Stimulated activated CD8-positive, alpha-beta memory T cell treated with anti-CD3 and anti-CD28 coated beads, Interleukin-7, amount 100 ng/mL, for 24 hours (primary cell): Measurements from ENCODE around the gene CAPN9.

Experiments used
- DNase-seq: peaks from one replicate; pipeline ENCODE4 v3.0.0-alpha.2; 2020; ENCODE audit warnings: low read depth

CAPN9 gene

DNA sequence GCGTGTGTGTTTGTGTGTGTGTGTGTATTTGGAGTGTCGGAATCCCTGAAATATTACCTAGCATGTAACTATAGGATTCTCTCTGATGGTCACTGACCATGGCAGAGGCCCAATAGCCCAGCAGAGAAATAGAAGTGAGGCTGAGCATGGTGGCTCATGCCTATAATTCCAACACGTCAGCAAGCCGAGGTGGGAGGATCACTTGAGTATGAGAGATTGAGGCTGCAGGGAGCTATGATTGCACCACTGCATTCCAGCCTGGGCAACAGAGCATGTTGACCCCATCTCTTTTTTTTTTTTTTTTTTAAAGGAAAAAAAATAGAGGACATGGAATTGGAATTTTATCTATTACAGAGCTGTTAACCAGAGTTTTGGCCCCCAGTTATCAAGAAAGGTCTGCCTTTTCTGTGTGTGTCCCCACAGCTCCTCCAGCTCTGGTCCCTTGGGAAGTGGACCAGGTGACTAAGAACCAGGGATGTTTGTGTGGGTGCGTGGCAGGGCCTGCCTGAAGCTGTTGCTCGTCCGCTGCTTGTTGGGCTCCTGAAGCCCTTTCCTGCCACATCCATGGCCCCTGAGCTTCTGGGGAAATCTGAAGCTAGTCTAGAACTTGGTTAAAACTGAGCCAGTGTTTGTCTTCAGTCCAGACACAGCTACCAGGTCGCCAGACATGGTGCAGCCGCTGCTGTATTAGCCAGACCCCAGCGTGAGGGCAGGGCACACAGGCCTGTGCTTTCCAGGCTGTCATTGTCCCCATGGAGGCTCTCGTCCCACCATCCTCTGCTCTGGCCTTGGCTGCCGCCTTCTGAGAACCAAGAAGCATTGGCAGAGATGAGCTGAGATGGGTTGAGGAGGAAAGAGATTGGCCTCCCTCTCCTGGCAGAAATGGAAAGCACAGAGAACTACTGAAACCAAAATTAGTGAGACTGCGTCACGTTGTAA is 25.5 kb downstream of the CAPN9 start:
- no peak for DNase-seq

DNA sequence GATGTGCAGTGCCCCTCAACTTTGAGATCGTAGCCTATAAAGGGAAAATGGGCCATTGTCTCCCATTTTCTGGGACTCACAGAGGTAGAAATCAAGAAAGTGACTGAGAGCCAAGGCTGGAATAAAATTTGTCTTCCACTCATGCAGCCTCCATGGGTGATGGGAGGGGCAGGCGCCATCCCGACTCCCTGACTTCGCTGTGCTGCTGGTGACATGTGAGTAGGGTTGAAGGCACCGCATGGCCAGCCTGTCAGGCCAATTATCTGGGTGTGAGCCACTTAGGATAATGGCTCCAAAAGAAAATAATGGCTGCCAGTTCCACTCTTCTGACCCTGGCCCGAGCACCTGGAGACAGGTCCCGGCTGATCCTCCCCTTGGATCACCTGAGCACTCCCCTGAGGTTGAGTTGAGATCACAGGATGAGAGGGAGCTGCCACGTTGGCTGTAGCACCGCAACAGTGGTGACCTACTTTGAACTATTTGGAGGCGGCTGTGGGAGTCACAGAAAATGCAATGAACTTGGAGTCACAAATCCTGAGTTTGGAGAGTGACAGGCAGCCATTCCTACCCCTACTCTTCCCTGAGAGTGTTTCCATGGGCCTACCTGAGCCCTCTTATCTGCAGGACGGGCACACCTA is 26.3 kb downstream of the CAPN9 start:
- DNase-seq, result no peak

DNA sequence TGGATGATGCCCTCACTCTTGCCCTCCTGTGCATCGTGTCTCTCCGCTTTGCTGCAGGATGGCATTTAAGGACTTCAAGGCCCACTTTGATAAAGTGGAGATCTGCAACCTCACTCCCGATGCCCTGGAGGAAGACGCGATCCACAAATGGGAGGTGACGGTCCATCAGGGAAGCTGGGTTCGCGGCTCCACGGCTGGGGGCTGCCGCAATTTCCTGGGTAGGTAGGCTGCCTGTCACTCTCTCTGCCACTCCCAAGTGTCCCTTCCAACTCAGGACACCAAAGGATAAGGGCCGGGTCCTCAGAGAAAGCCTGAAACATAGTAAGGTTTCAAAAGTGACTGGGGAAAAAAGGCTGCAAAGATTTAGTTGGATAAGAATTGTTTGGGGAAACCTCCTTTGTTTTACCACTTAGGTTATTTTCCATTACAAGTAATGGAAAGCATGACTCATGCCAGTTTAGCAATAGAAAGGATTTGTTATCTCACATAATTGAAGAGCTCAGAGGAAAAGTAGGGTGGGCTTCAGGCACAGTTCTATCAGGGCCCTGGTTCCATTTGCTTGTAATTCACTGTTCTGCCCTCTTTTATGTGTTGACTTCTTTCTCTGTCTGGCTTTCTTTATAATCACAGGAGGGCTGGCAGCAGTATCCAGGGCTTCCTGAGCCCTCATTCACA is 31.9 kb downstream of the CAPN9 start:
- no peak for DNase-seq

- no peak for DNase-seq
Observed at GRCh38 chr1:230781131-230781530, 33.9 kb downstream of the CAPN9 start.

DNA sequence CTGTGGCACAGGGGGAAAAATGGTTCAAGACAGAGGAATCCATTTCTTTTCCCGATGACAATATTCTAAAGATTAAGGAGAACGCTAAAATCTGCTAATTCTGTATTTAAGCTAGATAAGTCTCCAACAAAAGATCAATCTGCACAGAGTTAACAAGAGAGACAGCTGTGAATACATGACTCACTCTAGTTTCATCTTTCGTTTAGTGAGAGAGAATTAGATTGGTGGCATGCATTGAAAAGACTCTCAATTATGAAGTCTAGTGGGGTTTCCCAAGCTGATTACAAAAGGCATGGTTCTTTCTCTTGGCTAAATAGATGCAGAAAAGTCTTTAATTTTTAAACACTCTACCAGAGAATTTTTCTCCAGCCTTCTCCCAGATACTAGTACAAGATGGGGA is 34.4 kb downstream of the CAPN9 start:
- no peak for DNase-seq

- no peak for DNase-seq
Observed at GRCh38 chr1:230784163-230784562, 37.0 kb downstream of the CAPN9 start.

DNA sequence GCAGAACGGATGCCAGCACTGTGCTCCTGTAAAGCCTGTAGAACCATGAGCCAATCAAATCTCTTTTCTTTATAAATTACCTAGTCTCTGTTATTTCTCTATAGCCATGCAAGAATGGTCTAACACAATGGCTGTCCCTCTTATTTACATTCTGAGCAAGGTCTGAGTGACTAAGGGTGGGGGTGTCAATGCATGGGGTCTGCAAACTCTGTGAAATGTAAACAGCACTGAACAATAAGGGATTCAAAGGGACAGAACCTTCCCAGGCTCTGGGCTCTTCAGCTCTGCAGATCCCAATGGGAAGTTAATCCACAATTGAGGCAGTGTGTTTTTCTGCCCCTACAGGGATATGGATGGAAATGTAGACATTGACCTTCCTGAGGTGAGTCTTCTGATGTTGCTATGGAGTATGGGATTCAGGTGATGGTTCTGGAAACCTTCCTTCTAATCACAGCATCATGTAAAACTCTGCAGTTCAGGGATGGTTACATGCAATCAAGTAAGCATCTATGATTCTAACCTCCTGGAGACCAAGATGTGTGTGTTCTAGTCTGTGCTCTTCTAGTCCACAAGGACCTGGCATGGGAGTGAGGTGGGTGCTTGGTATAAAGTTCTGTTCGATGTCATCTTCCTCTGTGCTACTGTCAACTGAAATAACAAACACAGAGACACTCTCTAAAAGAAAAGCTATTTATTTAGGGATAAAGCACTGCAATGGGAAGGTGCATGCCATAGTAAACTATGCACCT is 38.6 kb downstream of the CAPN9 start:
- DNase-seq, result no peak

DNA sequence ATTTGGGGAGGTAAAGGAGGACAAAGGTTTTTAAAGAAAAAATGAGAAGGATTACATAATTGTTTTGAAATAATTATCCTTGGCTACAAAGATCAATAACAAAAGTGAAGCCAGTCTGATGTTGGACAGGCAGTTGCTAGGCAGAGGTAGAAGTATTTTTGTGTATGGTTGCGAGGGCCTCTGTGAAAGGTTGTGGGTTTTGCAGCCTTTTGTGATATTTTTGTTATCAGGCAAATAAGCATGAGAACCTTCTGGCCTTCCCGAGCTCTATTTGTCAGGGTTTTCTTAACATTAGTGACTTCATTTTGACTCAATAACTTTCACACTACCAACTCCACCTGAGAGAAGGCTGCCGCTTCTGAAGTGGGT is 39.2 kb downstream of the CAPN9 start:
- no peak for DNase-seq

GRCh38 chr1:230787471-230787870 is 40.3 kb downstream of the CAPN9 start:
- no peak for DNase-seq

- no peak for DNase-seq
Observed at GRCh38 chr1:230788561-230789275, 41.5 kb downstream of the CAPN9 start.

- DNase-seq, result no peak
Observed at GRCh38 chr1:230790026-230790425, 42.8 kb downstream of the CAPN9 start.

DNA sequence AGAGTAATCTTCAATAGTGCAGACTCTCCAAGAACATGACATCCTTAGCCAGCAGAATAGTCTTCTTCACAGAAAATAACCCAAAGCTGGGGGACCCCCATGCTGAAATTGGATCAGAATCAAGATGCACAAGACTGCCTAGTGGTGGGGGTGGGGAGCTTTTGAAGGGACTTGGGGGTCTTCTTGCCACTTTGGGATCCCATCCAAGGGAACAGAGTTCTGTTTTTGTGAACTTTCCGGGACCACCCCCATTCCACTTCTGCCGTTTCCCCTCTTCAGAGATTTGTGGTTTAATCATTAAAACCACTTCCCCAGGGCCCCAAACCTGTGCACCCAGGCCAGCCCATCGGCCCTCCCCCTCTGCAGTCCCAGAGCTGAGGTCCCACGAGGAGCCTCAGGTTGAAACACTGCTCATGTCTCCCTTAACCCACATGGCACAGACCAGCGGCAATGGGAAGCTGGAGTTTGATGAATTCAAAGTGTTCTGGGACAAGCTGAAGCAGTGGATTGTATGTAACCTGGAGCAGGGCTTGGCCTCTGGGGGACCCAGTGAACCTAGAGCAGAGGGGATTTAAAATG is 44.9 kb downstream of the CAPN9 start:
- no peak for DNase-seq

DNA sequence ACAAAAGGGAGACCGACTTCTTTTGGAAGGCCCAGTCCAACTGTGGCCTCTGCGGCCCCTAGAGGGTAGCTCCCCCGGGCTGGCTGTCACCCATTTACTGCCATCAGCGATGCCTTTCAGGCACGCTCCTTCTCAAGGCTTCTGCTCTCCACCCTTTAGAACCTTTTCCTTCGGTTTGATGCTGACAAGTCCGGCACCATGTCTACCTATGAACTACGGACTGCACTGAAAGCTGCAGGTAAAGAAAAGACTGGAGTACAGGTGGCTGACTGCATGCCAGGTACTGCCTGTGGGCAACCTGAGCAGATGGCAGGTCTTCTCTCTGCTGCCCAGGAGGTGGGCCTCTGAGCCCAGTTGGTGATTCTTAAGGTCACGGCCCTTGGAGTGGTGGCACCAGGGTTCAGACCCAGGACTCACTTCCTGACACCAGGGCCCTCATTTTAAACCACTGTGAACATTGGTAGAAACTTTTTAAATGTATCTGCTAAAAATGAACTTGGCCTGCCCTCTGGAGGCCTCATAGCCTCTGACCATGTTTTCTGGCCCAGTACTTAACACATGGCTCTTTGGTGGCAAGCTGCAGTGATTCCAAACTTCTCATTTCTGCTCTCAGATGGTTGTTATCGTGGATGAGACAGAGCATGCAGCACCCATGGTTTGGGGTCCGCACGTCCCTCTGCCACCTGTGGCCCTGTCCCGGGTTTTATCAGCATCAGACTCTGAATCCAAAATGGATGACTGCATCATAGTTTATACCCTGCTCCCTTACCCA is 45.7 kb downstream of the CAPN9 start:
- DNase-seq, result no peak

DNA sequence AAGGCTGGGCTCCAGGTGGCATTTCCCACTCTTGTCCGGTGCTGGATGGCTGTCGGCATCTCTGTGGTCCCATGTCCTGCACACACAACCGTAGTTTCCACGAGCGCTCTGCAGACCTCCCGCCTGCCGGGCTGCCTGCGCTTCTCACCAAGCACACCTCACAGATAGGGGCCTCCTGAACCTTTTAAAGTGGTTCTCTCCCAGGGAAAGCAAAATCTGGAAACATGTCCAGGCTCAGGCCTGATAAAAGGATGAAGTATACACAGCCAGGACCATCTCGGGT is 46.2 kb downstream of the CAPN9 start:
- no peak for DNase-seq

DNA sequence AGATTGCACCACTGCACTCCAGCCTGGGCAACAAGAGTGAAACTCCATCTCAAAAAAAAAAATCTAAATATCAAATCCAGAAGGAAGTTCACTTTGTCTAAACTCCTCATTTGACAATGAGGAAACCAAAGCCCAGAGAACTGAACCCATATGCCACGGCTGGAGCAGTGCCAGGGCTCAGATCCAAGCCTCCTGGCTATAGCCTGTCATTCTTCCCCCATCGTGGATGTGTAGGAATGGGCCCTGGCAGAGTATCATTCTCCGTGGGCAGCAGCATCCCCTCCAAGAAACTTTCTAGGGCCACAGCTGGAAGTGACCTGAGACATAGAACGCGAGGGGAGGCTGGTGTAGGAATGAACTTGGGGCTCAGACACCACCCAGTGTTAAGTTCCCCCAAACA is 47.2 kb downstream of the CAPN9 start:
- no peak for DNase-seq

DNA sequence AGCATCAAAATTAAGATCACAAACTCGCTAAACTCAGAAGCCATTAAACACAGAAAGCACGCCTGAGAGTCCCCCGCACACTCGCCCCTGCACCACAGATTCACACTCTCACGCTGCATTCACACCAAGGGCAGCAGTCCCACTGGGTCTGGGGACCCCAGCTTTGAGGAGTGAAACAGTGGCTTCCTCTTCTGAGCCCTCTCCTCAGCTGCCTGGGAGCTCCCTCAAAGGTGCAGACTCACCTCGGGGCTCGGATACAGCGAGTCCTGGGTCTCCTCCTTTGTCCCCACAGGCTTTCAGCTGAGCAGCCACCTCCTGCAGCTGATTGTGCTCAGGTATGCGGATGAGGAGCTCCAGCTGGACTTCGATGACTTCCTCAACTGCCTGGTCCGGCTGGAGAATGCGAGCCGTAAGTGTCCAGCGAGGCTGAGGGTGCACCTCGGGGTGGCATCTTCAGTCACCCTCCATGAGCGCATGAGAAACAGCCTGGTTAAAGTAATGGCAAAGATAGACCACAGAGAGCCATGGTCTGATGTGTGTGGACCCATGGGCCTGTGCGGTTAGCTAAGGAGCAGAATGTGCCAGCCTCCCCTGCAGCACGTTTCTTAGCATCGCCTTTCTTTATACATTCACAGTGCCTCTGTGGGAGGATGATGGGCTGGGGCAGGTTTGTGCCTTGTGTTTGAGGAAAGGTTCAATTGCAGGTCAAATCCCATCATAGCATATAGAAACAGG is 47.9 kb downstream of the CAPN9 start:
- DNase-seq, result no peak

GRCh38 chr1:230796626-230797025 is 49.4 kb downstream of the CAPN9 start:
- no peak for DNase-seq

DNA sequence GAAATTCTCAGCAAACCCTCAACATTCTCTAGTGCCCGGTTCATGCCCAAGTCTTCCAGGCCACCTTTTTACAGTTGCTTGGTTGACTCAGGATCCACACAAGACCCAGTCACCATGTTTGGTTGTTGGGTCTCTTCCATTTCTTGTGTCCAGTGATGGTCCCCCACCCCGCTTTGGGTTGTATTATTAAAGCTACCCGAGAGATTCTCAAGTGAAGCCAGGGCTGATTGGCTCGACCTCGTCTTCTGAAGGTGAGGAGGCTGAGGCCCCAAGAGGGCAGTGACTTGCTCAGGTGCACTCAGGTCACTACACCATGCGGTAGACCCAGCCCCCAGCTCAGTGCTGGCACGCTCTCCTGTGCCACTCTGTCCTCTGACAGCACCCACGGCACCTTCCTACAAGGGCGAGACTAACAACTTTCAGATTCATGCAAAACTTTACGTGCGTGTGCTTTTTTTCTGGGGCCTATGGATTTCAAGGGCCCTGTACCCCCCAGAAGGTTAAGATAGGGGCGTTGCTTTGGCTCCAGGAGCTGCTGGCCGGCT is 50.3 kb downstream of the CAPN9 start:
- DNase-seq, result no peak

- DNase-seq, result no peak
Observed at GRCh38 chr1:230797942-230798365, 50.8 kb downstream of the CAPN9 start.

DNA sequence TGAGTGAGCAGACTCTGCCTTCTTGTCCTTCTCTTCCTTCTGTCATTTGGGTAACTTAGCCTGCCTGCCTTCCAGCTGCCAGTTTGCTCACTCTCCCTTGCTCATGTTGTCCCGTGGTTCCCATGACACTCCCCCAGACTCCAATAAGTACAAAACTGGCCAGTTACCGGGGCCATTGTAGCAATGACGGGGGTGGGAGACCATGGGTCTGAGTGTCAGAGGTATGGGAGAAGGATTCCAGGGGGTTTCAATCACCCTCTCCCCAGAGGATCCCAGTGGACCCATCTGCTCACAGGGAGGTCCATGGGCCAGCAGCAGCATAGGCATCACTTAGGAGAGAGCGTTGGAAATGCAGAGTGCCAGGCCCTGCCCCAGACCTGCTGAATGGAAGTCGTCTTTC is 51.3 kb downstream of the CAPN9 start:
- DNase-seq, result no peak
